ENCODE measurements around the gene BICC1.

BICC1 gene

GRCh38 chr10:58701405-58702135, 188.9 kb downstream of the BICC1 start:
- peak; percentile 99 for DNase-seq (ENCODE audit: low read depth)

GRCh38 chr10:58704226-58704625, 191.6 kb downstream of the BICC1 start:
- DNase-seq (ENCODE audit: low read depth), result no peak

- peak; percentile 70 for DNase-seq (ENCODE audit: low read depth)
These were observed 192.0 kb downstream of the BICC1 start for GRCh38 chr10:58704671-58705141.

- no peak for DNase-seq (ENCODE audit: low read depth)
These were observed 194.2 kb downstream of the BICC1 start for GRCh38 chr10:58706836-58707235.

- DNase-seq (ENCODE audit: low read depth), result no peak
These were observed 199.5 kb downstream of the BICC1 start for GRCh38 chr10:58712141-58712540.

GRCh38 chr10:58712982-58713381, 200.3 kb downstream of the BICC1 start:
- DNase-seq (ENCODE audit: low read depth), result no peak

GRCh38 chr10:58714409-58714808, 201.7 kb downstream of the BICC1 start:
- DNase-seq (ENCODE audit: low read depth), result no peak

- DNase-seq (ENCODE audit: low read depth), result peak; percentile 29
These were observed 202.4 kb downstream of the BICC1 start for GRCh38 chr10:58715061-58715460.

GRCh38 chr10:58718596-58718995, 205.9 kb downstream of the BICC1 start:
- no peak for DNase-seq (ENCODE audit: low read depth)

GRCh38 chr10:58721601-58722281, 209.1 kb downstream of the BICC1 start:
- DNase-seq (ENCODE audit: low read depth), result no peak

GRCh38 chr10:58723186-58723585, 210.5 kb downstream of the BICC1 start:
- no peak for DNase-seq (ENCODE audit: low read depth)

GRCh38 chr10:58723966-58724365, 211.3 kb downstream of the BICC1 start:
- DNase-seq (ENCODE audit: low read depth), result no peak

- DNase-seq (ENCODE audit: low read depth), result no peak
These were observed 212.1 kb downstream of the BICC1 start for GRCh38 chr10:58724781-58725180.

- DNase-seq (ENCODE audit: low read depth), result no peak
These were observed 213.2 kb downstream of the BICC1 start for GRCh38 chr10:58725901-58726300.

- no peak for DNase-seq (ENCODE audit: low read depth)
These were observed 215.0 kb downstream of the BICC1 start for GRCh38 chr10:58727633-58728032.

- no peak for DNase-seq (ENCODE audit: low read depth)
These were observed 218.6 kb downstream of the BICC1 start for GRCh38 chr10:58731276-58731675.

- no peak for DNase-seq (ENCODE audit: low read depth)
These were observed 220.8 kb downstream of the BICC1 start for GRCh38 chr10:58733436-58733835.

- peak; percentile 61 for DNase-seq (ENCODE audit: low read depth)
These were observed 221.4 kb downstream of the BICC1 start for GRCh38 chr10:58734116-58734515.

GRCh38 chr10:58734664-58735063, 222.0 kb downstream of the BICC1 start:
- no peak for DNase-seq (ENCODE audit: low read depth)

GRCh38 chr10:58735087-58735486, 222.4 kb downstream of the BICC1 start:
- no peak for DNase-seq (ENCODE audit: low read depth)

GRCh38 chr10:58740620-58741369, 228.1 kb downstream of the BICC1 start:
- no peak for DNase-seq (ENCODE audit: low read depth)

- no peak for DNase-seq (ENCODE audit: low read depth)
These were observed 229.0 kb downstream of the BICC1 start for GRCh38 chr10:58741673-58742072.

GRCh38 chr10:58742141-58742540, 229.5 kb downstream of the BICC1 start:
- DNase-seq (ENCODE audit: low read depth), result no peak

All from fibroblast of gingiva (primary cell).